Neural cell (in vitro differentiated cells): ENCODE measurements around the gene AASS. TPM values are rescaled to one million over a fixed set of nuclear protein-coding genes. Genes with fewer than 3 reads are reported as not detected.

ENCODE experiments used
- H2AFZ ChIP-seq: fragments of 200-600, 300-800 bp; sonication (generic), shearing (Covaris generic); 2 replicates; pipeline ENCODE4 v1.6.0; 2014; ENCODE audit warnings: low read depth, mild to moderate bottlenecking, antibody characterized with exemption, low read length, moderate library complexity
- H3F3A ChIP-seq: fragments of 200-600 bp; shearing (Covaris generic); 2 replicates; pipeline ENCODE4 v1.6.1; 2016; ENCODE audit warnings: mild to moderate bottlenecking, moderate library complexity, mixed read lengths, antibody characterized with exemption, low read length; ENCODE audit not compliant: insufficient read depth, poor library complexity, severe bottlenecking
- H3K27ac ChIP-seq: fragments of 200-600, 300-800 bp; sonication (generic), shearing (Covaris generic); 2 replicates; pipeline ENCODE4 v1.5.1; 2014; ENCODE audit warnings: mild to moderate bottlenecking, low read length, moderate library complexity
- H3K27me3 ChIP-seq: fragments of 300-800, 200-600 bp; sonication (generic), shearing (Covaris generic); 2 replicates; pipeline ENCODE4 v1.6.0; 2014; ENCODE audit warnings: mild to moderate bottlenecking, low read depth, low read length, moderate library complexity; ENCODE audit not compliant: insufficient read depth
- H3K36me3 ChIP-seq: fragments of 300-800, 200-600 bp; sonication (generic), shearing (Covaris generic); 2 replicates; pipeline ENCODE4 v1.5.1; 2014; ENCODE audit warnings: mild to moderate bottlenecking, antibody characterized with exemption, low read length, moderate library complexity; ENCODE audit not compliant: insufficient read depth
- H3K4me2 ChIP-seq: fragments of 300-800, 200-600 bp; sonication (generic), shearing (Covaris generic); 2 replicates; pipeline ENCODE4 v1.6.0; 2014; ENCODE audit warnings: mild to moderate bottlenecking, low read length
- H3K4me3 ChIP-seq: fragments of 300-800, 200-600 bp; sonication (generic), shearing (Covaris generic); 2 replicates; pipeline ENCODE4 v1.5.1; 2014; ENCODE audit warnings: mild to moderate bottlenecking, low read length, moderate library complexity
- H3K79me2 ChIP-seq: fragments of 200-600 bp; shearing (Covaris generic); replicated peaks from 2 replicates; pipeline ENCODE4 v1.6.0; 2014; ENCODE audit warnings: mild to moderate bottlenecking, low read length, moderate library complexity; ENCODE audit not compliant: insufficient read depth
- H3K9ac ChIP-seq: fragments of 300-800, 200-600 bp; sonication (generic), shearing (Covaris generic); 2 replicates; pipeline ENCODE4 v1.6.1; 2016; ENCODE audit warnings: mild to moderate bottlenecking, low read length, mixed read lengths
- H3K9me2 ChIP-seq: fragments of 200-600 bp; shearing (Covaris generic); 2 replicates; pipeline ENCODE4 v1.6.1; 2016; ENCODE audit warnings: mild to moderate bottlenecking, low read length, mixed read lengths; ENCODE audit not compliant: insufficient read depth
- H3K9me3 ChIP-seq: fragments of 200-600, 300-800 bp; sonication (generic), shearing (Covaris generic); 2 replicates; pipeline ENCODE4 v1.6.1; 2016; ENCODE audit warnings: mild to moderate bottlenecking, mixed run types, low read length, moderate library complexity, mixed read lengths
- H4K20me1 ChIP-seq: fragments of 200-600 bp; shearing (Covaris generic); 2 replicates; pipeline ENCODE4 v1.6.1; 2016; ENCODE audit warnings: mild to moderate bottlenecking, mixed run types; ENCODE audit not compliant: insufficient read depth
- EP300 ChIP-seq: fragments of 450-650 bp; conservative IDR thresholded peaks from 2 replicates; pipeline ENCODE4 v1.6.1; 2014; ENCODE audit warnings: antibody characterized with exemption, mild to moderate bottlenecking, moderate library complexity; ENCODE audit not compliant: poor library complexity, severe bottlenecking
- EZH2 ChIP-seq: fragments of 200-600, 300-800 bp; shearing (Covaris generic), sonication (generic); IDR thresholded peaks from 2 replicates; pipeline ENCODE4 v1.6.1; 2014; ENCODE audit warnings: antibody characterized with exemption, low read length, borderline replicate concordance, mild to moderate bottlenecking; ENCODE audit not compliant: insufficient read depth, poor library complexity, severe bottlenecking
- MXI1 ChIP-seq: fragments of 450-650 bp; conservative IDR thresholded peaks from 2 replicates; pipeline ENCODE4 v1.6.1; 2014; ENCODE audit warnings: antibody characterized with exemption, mild to moderate bottlenecking; ENCODE audit not compliant: poor library complexity, severe bottlenecking
- POLR2AphosphoS5 ChIP-seq: IDR thresholded peaks from 2 replicates; pipeline ENCODE4 v1.6.1; 2012
- RAD21 ChIP-seq: fragments of 450-650 bp; conservative IDR thresholded peaks from 2 replicates; pipeline ENCODE4 v1.6.1; 2014; ENCODE audit warnings: antibody characterized with exemption, mild to moderate bottlenecking, moderate library complexity
- SMC3 ChIP-seq: fragments of 450-650 bp; conservative IDR thresholded peaks from 2 replicates; pipeline ENCODE4 v1.6.1; 2014; ENCODE audit warnings: antibody characterized with exemption, mild to moderate bottlenecking, moderate library complexity; ENCODE audit not compliant: poor library complexity
- TAF1 ChIP-seq: IDR thresholded peaks from 2 replicates; pipeline ENCODE4 v1.6.1; 2012; ENCODE audit warnings: low read depth
- polyA plus RNA-seq: library from polyadenylated mRNA; depleted of rRNA; stranded (reverse); fragments of >200 nt; gene quantifications from 2 replicates; pipeline ENCODE4 v1.2.3, GENCODE V29; 2014
- TF ChIP-seq, protein P1 (sequence below): fragments of 450-650 bp; IDR thresholded peaks from 2 replicates; pipeline ENCODE4 v1.5.1; 2014; ENCODE audit warnings: antibody characterized with exemption, mild to moderate bottlenecking, moderate library complexity; ENCODE audit not compliant: poor library complexity, severe bottlenecking
- TF ChIP-seq, protein P2 (sequence below): IDR thresholded peaks from 2 replicates; pipeline ENCODE4 v1.6.1; 2012; ENCODE audit warnings: borderline replicate concordance

The AASS gene
- polyA plus RNA-seq, 1 donor from 2014 or later: 12.5 TPM

DNA sequence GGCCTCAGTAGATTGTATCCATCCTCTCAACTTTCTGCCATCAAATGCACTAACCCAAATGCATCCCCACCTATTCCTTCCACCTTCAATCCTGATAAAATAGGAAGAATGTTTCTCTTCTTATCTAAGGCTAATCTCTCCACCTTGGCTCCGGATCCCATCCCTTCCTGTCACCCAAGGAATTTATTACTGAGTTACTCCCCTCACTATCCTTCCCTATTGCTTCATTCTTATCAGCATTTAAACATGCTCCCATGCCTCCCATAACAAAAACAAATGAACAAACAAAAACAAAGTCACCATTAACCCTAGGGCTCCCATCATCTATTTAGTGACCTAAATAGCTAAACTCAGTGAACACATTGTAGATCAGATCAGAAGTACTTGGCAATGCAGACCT lies 25.3 kb downstream of the AASS start:
- no peaks in the 10 kb centered on the region for H3K9me3 ChIP-seq
- TF ChIP-seq, protein P1, sequence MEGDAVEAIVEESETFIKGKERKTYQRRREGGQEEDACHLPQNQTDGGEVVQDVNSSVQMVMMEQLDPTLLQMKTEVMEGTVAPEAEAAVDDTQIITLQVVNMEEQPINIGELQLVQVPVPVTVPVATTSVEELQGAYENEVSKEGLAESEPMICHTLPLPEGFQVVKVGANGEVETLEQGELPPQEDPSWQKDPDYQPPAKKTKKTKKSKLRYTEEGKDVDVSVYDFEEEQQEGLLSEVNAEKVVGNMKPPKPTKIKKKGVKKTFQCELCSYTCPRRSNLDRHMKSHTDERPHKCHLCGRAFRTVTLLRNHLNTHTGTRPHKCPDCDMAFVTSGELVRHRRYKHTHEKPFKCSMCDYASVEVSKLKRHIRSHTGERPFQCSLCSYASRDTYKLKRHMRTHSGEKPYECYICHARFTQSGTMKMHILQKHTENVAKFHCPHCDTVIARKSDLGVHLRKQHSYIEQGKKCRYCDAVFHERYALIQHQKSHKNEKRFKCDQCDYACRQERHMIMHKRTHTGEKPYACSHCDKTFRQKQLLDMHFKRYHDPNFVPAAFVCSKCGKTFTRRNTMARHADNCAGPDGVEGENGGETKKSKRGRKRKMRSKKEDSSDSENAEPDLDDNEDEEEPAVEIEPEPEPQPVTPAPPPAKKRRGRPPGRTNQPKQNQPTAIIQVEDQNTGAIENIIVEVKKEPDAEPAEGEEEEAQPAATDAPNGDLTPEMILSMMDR: no peak
- TF ChIP-seq EZH2: no peak
- no peak for TF ChIP-seq POLR2AphosphoS5
- TF ChIP-seq MXI1: no peak
- TF ChIP-seq, protein P2, sequence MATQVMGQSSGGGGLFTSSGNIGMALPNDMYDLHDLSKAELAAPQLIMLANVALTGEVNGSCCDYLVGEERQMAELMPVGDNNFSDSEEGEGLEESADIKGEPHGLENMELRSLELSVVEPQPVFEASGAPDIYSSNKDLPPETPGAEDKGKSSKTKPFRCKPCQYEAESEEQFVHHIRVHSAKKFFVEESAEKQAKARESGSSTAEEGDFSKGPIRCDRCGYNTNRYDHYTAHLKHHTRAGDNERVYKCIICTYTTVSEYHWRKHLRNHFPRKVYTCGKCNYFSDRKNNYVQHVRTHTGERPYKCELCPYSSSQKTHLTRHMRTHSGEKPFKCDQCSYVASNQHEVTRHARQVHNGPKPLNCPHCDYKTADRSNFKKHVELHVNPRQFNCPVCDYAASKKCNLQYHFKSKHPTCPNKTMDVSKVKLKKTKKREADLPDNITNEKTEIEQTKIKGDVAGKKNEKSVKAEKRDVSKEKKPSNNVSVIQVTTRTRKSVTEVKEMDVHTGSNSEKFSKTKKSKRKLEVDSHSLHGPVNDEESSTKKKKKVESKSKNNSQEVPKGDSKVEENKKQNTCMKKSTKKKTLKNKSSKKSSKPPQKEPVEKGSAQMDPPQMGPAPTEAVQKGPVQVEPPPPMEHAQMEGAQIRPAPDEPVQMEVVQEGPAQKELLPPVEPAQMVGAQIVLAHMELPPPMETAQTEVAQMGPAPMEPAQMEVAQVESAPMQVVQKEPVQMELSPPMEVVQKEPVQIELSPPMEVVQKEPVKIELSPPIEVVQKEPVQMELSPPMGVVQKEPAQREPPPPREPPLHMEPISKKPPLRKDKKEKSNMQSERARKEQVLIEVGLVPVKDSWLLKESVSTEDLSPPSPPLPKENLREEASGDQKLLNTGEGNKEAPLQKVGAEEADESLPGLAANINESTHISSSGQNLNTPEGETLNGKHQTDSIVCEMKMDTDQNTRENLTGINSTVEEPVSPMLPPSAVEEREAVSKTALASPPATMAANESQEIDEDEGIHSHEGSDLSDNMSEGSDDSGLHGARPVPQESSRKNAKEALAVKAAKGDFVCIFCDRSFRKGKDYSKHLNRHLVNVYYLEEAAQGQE: no peak
- no peaks in the 10 kb centered on the region for H3K36me3 ChIP-seq
- H2AFZ ChIP-seq: no peak overlapping the region
- H3K4me3 ChIP-seq: no peak overlapping the region
- no peak overlapping the region for H3K4me2 ChIP-seq
- no peaks in the 10 kb centered on the region for H4K20me1 ChIP-seq
- H3K79me2 ChIP-seq: no peaks in the 10 kb centered on the region
- no peaks in the 10 kb centered on the region for H3F3A ChIP-seq
- H3K27me3 ChIP-seq: no peaks in the 10 kb centered on the region
- H3K9me2 ChIP-seq: no peaks in the 10 kb centered on the region
- H3K27ac ChIP-seq: no peak overlapping the region
- no peak overlapping the region for H3K9ac ChIP-seq

DNA sequence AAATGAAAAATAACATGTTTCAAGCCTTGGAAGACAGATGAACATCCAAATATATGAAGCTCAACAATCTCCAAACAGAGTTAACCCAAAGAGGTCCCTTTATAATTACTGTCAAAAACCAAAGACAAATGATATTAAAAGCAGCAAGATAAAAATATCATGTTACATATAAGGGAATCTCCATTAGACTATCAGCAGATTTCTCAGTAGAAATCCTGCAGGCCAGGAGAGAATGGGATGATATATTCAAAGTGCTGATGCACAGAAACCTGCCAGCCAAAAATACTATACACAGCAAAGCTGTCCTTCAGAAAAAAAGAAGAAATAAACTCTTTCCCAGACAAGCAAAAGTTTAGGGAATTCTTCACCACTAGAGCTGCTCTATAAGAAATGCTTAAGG lies 41.0 kb downstream of the AASS start:
- Histone ChIP-seq H3K36me3 (no peaks in the 10 kb centered on the region), H3K4me2 (no peak overlapping the region), H3K27me3 (no peaks in the 10 kb centered on the region), H3K9me3 (peaks cover 7% of the 10 kb centered on the region), H3K27ac (no peak overlapping the region), H3K4me3 (no peak overlapping the region), H2AFZ (no peak overlapping the region), H3K9ac (no peak overlapping the region), H3F3A (no peaks in the 10 kb centered on the region), H3K79me2 (no peaks in the 10 kb centered on the region), H3K9me2 (no peaks in the 10 kb centered on the region), H4K20me1 (no peaks in the 10 kb centered on the region)
- TF ChIP-seq TAF1 (no peak), RAD21 (no peak), EP300 (no peak), MXI1 (no peak), POLR2AphosphoS5 (no peak), SMC3 (no peak), EZH2 (no peak)
- TF ChIP-seq, protein P2: no peak
- TF ChIP-seq, protein P1: no peak
